Measurements from ENCODE around the gene SUPT20H. TPM values are rescaled to one million over a fixed set of nuclear protein-coding genes. Genes with fewer than 3 reads are reported as not detected.
"Not testable (repeated sequence)": the region's sequence is repeated elsewhere in the genome, so short reads cannot be mapped to it uniquely, and the experiment has no call there.

SUPT20H gene
- total RNA-seq, 1 donor from 2014 or later = 34.8 TPM

GRCh38 chr13:37072024-37072423 is 12.5 kb upstream of the SUPT20H start:
- no peak for ATAC-seq
- no peak for DNase-seq
- intact Hi-C loops (cut with micrococcal nuclease) = no loop called here

GRCh38 chr13:37070956-37071355 is 11.5 kb upstream of the SUPT20H start:
- ATAC-seq = no peak
- intact Hi-C loops (cut with micrococcal nuclease) = no loop called here

GRCh38 chr13:37070145-37070695 is 10.7 kb upstream of the SUPT20H start:
- DNase-seq = no peak
- ATAC-seq = no peak
- intact Hi-C loops (cut with micrococcal nuclease) = no loop called here

More at GRCh38 chr13:37070956-37071355, 11.5 kb upstream of the SUPT20H start:
- no peak for DNase-seq

- DNase-seq = no peak
- intact Hi-C loops (cut with micrococcal nuclease) = no loop called here
- ATAC-seq = no peak
Observed at GRCh38 chr13:37069597-37070103, 10.2 kb upstream of the SUPT20H start.

- ATAC-seq (no peak), DNase-seq (no peak)
- intact Hi-C loops (cut with micrococcal nuclease) = no loop called here
Observed at GRCh38 chr13:37068962-37069361, 9.5 kb upstream of the SUPT20H start.

- intact Hi-C loops (cut with micrococcal nuclease) = no loop called here
- no peak for ATAC-seq
Observed at GRCh38 chr13:37067874-37068273, 8.4 kb upstream of the SUPT20H start.

GRCh38 chr13:37065890-37066526 is 6.5 kb upstream of the SUPT20H start:
- DNase-seq (no peak), ATAC-seq (no peak)

More at GRCh38 chr13:37067874-37068273, 8.4 kb upstream of the SUPT20H start:
- DNase-seq = no peak

GRCh38 chr13:37059848-37060192 is 332 bp upstream of the SUPT20H start:
- ATAC-seq = no peak
- intact Hi-C loops (cut with micrococcal nuclease) = no loop called here
- DNase-seq = no peak

More at GRCh38 chr13:37065890-37066526, 6.5 kb upstream of the SUPT20H start:
- intact Hi-C loops (cut with micrococcal nuclease) = no loop called here

GRCh38 chr13:37056228-37056627 is 3.3 kb downstream of the SUPT20H start:
- intact Hi-C loops (cut with micrococcal nuclease); ATAC-seq; DNase-seq: not testable (repeated sequence)

- intact Hi-C loops (cut with micrococcal nuclease); ATAC-seq; DNase-seq: not testable (repeated sequence)
Observed at GRCh38 chr13:37053111-37053510, 6.4 kb downstream of the SUPT20H start.

- intact Hi-C loops (cut with micrococcal nuclease) = loop anchor here (5.0 kb wide), 1 partner anchor 43 kb away; no protein-coding TSS in a partner anchor
- ATAC-seq (no peak), DNase-seq (no peak)
Observed at GRCh38 chr13:37049810-37050209, 9.7 kb downstream of the SUPT20H start.

- intact Hi-C loops (cut with micrococcal nuclease) = loop anchor here (5.0 kb wide), 1 partner anchor 41 kb away; no protein-coding TSS in a partner anchor
- no peak for DNase-seq
- no peak for ATAC-seq
Observed at GRCh38 chr13:37047846-37048245, 11.6 kb downstream of the SUPT20H start.

GRCh38 chr13:37047032-37047431 is 12.5 kb downstream of the SUPT20H start:
- ATAC-seq (no peak), DNase-seq (no peak)
- intact Hi-C loops (cut with micrococcal nuclease) = loop anchor here (5.0 kb wide), 1 partner anchor 40 kb away; no protein-coding TSS in a partner anchor

- ATAC-seq (no peak), DNase-seq (no peak)
- intact Hi-C loops (cut with micrococcal nuclease) = loop anchor here (5.0 kb wide), 1 partner anchor 39 kb away; no protein-coding TSS in a partner anchor
Observed at GRCh38 chr13:37046062-37046461, 13.4 kb downstream of the SUPT20H start.

- no peak for ATAC-seq
- DNase-seq = no peak
- intact Hi-C loops (cut with micrococcal nuclease) = no loop called here
Observed at GRCh38 chr13:37040789-37041188, 18.7 kb downstream of the SUPT20H start.

GRCh38 chr13:37039896-37040295 is 19.6 kb downstream of the SUPT20H start:
- no peak for DNase-seq
- intact Hi-C loops (cut with micrococcal nuclease) = no loop called here
- no peak for ATAC-seq

GRCh38 chr13:37037241-37037640 is 22.2 kb downstream of the SUPT20H start:
- ATAC-seq (no peak), DNase-seq (no peak)
- intact Hi-C loops (cut with micrococcal nuclease) = no loop called here

- ATAC-seq (no peak), DNase-seq (no peak)
- intact Hi-C loops (cut with micrococcal nuclease) = no loop called here
Observed at GRCh38 chr13:37029617-37030016, 29.9 kb downstream of the SUPT20H start.

- intact Hi-C loops (cut with micrococcal nuclease) = no loop called here
- no peak for ATAC-seq
- no peak for DNase-seq
Observed at GRCh38 chr13:37027639-37028038, 31.8 kb downstream of the SUPT20H start.

GRCh38 chr13:37026771-37027170 is 32.7 kb downstream of the SUPT20H start:
- no peak for ATAC-seq
- intact Hi-C loops (cut with micrococcal nuclease) = no loop called here
- DNase-seq = no peak

GRCh38 chr13:37023871-37024270 is 35.6 kb downstream of the SUPT20H start:
- no peak for DNase-seq
- intact Hi-C loops (cut with micrococcal nuclease) = loop anchor here (1.0 kb wide), 1 partner anchor 12 kb away; no protein-coding TSS in a partner anchor
- ATAC-seq = no peak

All from left ventricle myocardium superior (tissue), 1 donor.